Measurements from ENCODE around the gene GRK5.

DNA sequence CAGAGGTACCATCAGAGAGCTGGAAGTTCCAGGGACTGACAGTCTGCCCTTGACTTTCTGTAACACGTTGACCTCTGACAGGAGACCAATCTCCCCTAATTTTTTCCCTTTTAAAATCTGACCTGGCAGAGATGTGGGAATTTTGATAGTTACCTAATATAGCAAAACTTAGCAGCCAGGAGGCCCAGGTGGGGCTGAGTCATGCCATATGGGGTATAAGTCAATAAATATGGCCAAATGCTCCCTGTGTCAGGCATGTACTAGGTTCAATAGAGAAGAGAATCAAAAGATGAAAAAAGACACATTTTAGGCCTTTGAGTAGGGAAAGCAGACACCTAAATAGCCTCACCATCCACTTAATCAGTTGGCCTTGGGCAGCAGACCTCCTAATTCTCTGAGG, 6.1 kb upstream of the GRK5 start:
- no peak for TF ChIP-seq ESRRA (CRISPR knock-in tag; IDR thresholded peaks at IDR 0.05; ENCODE audit: borderline replicate concordance)
- no peak for TF ChIP-seq CBFB (CRISPR knock-in tag; IDR thresholded peaks at IDR 0.05; ENCODE audit: low read depth)
- TF ChIP-seq CREB1 (CRISPR knock-in tag; IDR thresholded peaks at IDR 0.05): no peak
- TF ChIP-seq, protein P1, sequence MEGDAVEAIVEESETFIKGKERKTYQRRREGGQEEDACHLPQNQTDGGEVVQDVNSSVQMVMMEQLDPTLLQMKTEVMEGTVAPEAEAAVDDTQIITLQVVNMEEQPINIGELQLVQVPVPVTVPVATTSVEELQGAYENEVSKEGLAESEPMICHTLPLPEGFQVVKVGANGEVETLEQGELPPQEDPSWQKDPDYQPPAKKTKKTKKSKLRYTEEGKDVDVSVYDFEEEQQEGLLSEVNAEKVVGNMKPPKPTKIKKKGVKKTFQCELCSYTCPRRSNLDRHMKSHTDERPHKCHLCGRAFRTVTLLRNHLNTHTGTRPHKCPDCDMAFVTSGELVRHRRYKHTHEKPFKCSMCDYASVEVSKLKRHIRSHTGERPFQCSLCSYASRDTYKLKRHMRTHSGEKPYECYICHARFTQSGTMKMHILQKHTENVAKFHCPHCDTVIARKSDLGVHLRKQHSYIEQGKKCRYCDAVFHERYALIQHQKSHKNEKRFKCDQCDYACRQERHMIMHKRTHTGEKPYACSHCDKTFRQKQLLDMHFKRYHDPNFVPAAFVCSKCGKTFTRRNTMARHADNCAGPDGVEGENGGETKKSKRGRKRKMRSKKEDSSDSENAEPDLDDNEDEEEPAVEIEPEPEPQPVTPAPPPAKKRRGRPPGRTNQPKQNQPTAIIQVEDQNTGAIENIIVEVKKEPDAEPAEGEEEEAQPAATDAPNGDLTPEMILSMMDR (IDR thresholded peaks at IDR 0.05): no peak
- TF ChIP-seq, protein P2, sequence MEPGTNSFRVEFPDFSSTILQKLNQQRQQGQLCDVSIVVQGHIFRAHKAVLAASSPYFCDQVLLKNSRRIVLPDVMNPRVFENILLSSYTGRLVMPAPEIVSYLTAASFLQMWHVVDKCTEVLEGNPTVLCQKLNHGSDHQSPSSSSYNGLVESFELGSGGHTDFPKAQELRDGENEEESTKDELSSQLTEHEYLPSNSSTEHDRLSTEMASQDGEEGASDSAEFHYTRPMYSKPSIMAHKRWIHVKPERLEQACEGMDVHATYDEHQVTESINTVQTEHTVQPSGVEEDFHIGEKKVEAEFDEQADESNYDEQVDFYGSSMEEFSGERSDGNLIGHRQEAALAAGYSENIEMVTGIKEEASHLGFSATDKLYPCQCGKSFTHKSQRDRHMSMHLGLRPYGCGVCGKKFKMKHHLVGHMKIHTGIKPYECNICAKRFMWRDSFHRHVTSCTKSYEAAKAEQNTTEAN (CRISPR knock-in tag; IDR thresholded peaks at IDR 0.05): no peak
- TF ChIP-seq GABPB1 (CRISPR knock-in tag; IDR thresholded peaks at IDR 0.05): no peak
- TF ChIP-seq, protein P3, sequence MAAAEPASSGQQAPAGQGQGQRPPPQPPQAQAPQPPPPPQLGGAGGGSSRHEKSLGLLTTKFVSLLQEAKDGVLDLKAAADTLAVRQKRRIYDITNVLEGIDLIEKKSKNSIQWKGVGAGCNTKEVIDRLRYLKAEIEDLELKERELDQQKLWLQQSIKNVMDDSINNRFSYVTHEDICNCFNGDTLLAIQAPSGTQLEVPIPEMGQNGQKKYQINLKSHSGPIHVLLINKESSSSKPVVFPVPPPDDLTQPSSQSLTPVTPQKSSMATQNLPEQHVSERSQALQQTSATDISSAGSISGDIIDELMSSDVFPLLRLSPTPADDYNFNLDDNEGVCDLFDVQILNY (CRISPR knock-in tag; IDR thresholded peaks at IDR 0.05): no peak
- no peak for TF ChIP-seq PRRX2 (CRISPR knock-in tag; IDR thresholded peaks at IDR 0.05)
- TF ChIP-seq, protein P4, sequence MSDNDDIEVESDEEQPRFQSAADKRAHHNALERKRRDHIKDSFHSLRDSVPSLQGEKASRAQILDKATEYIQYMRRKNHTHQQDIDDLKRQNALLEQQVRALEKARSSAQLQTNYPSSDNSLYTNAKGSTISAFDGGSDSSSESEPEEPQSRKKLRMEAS (CRISPR knock-in tag; IDR thresholded peaks at IDR 0.05): no peak
- no peak for TF ChIP-seq FOXP1 (CRISPR knock-in tag; IDR thresholded peaks at IDR 0.05; ENCODE audit: borderline replicate concordance)
- no peak for TF ChIP-seq EMX1 (CRISPR knock-in tag; IDR thresholded peaks at IDR 0.05)
- TF ChIP-seq, protein P5, sequence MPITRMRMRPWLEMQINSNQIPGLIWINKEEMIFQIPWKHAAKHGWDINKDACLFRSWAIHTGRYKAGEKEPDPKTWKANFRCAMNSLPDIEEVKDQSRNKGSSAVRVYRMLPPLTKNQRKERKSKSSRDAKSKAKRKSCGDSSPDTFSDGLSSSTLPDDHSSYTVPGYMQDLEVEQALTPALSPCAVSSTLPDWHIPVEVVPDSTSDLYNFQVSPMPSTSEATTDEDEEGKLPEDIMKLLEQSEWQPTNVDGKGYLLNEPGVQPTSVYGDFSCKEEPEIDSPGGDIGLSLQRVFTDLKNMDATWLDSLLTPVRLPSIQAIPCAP (CRISPR knock-in tag; IDR thresholded peaks at IDR 0.05): no peak
- TF ChIP-seq, protein P6, sequence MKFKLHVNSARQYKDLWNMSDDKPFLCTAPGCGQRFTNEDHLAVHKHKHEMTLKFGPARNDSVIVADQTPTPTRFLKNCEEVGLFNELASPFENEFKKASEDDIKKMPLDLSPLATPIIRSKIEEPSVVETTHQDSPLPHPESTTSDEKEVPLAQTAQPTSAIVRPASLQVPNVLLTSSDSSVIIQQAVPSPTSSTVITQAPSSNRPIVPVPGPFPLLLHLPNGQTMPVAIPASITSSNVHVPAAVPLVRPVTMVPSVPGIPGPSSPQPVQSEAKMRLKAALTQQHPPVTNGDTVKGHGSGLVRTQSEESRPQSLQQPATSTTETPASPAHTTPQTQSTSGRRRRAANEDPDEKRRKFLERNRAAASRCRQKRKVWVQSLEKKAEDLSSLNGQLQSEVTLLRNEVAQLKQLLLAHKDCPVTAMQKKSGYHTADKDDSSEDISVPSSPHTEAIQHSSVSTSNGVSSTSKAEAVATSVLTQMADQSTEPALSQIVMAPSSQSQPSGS (CRISPR knock-in tag; IDR thresholded peaks at IDR 0.05; ENCODE audit: borderline replicate concordance, low read depth): no peak
